Mesothelial cell of epicardium (in vitro differentiated cells): Measurements from ENCODE around the gene TCHP. TPM values are rescaled to one million over a fixed set of nuclear protein-coding genes. Genes with fewer than 3 reads are reported as not detected.

Source experiments
- DNase-seq, 2 experiments: peaks; one replicate each; pipeline ENCODE4 v3.0.0; 2021; ENCODE audit warnings: low spot score in 2 of 2; ENCODE audit not compliant: unreplicated experiment in 2 of 2
- H3K27ac Mint-ChIP-seq: 2 replicates; pipeline ENCODE4 v1.8.0; 2021; ENCODE audit warnings: mixed read lengths
- H3K27me3 Mint-ChIP-seq: 2 replicates; pipeline ENCODE4 v1.8.0; 2021; ENCODE audit warnings: low read depth, mixed read lengths
- H3K36me3 Mint-ChIP-seq: 2 replicates; pipeline ENCODE4 v1.8.0; 2021; ENCODE audit warnings: mixed read lengths
- H3K4me1 Mint-ChIP-seq: 2 replicates; pipeline ENCODE4 v1.8.0; 2021; ENCODE audit warnings: mixed read lengths
- H3K4me3 Mint-ChIP-seq: 2 replicates; pipeline ENCODE4 v1.8.0; 2021; ENCODE audit warnings: mild to moderate bottlenecking, moderate library complexity, mixed read lengths
- H3K9me3 Mint-ChIP-seq: 2 replicates; pipeline ENCODE4 v1.8.0; 2021; ENCODE audit warnings: mixed read lengths
- total RNA-seq: library from RNA; stranded (reverse); gene quantifications from 3 replicates; pipeline ENCODE4 v1.2.1, GENCODE V29; 2021
- TF ChIP-seq, protein P1 (sequence below): fragments of 200-600 bp; sonication (generic); IDR thresholded peaks from one replicate; pipeline ENCODE4 v1.5.0; 2021; ENCODE audit warnings: antibody characterized with exemption; ENCODE audit not compliant: unreplicated experiment

Gene TCHP
- total RNA-seq, 1 donor from 2014 or later = 18.0 TPM

DNA sequence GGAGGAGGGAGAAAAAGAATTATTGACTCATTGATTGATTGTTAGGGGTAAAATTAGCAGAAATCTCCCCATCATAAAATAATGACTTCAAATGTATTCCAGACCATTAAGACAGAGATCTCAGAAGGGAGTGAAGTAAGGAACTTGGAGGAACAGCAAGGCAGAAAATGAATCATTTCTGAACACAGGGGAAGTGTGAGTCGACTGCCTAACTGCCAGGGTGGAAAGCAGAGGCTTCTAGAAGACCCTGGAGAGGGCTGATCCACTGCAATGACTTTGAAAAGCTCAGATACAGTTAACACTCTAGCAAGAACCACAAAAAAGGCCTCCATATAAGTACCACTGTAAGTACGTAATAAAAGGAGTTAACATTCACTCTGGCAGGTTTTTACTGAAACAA is 29.4 kb upstream of the TCHP start:
- no peak overlapping the region for H3K27ac Mint-ChIP-seq
- H3K36me3 Mint-ChIP-seq = no peaks in the 10 kb centered on the region
- H3K4me1 Mint-ChIP-seq = peaks cover 18% of the 10 kb centered on the region
- H3K27me3 Mint-ChIP-seq = no peaks in the 10 kb centered on the region
- DNase-seq = no peak
- no peaks in the 10 kb centered on the region for H3K9me3 Mint-ChIP-seq
- no peak overlapping the region for H3K4me3 Mint-ChIP-seq
- TF ChIP-seq, protein P1, sequence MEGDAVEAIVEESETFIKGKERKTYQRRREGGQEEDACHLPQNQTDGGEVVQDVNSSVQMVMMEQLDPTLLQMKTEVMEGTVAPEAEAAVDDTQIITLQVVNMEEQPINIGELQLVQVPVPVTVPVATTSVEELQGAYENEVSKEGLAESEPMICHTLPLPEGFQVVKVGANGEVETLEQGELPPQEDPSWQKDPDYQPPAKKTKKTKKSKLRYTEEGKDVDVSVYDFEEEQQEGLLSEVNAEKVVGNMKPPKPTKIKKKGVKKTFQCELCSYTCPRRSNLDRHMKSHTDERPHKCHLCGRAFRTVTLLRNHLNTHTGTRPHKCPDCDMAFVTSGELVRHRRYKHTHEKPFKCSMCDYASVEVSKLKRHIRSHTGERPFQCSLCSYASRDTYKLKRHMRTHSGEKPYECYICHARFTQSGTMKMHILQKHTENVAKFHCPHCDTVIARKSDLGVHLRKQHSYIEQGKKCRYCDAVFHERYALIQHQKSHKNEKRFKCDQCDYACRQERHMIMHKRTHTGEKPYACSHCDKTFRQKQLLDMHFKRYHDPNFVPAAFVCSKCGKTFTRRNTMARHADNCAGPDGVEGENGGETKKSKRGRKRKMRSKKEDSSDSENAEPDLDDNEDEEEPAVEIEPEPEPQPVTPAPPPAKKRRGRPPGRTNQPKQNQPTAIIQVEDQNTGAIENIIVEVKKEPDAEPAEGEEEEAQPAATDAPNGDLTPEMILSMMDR = no peak

DNA sequence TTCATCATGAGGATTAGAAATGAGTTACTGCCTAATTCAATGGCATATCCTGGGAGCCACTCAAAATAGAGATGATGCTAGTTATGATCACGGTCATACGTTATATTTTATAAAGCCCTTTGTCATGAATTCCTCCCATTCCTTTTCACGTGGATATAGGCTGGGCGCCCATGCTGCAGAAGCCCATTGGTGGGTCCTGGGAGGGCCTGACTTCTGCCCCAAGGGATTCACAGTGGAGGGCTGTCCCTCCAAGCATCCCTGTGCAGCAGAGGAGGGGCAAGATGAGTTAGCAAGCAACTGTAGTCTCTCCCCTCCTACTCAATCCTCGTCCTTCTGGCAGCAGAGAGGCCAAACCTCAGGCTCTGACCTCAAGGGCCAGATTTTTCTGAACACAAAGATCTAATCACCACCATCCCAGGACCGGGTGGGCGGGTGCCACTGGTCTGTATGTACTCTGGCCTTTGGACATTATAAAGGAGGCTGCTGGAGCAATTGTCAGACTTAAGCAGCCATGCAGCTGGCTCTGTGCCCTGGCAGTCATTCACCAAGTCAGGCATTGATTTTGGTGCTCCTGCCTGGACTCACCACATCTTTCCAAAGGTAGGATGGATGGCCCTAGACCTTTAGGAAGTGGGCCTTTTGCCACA is 28.3 kb upstream of the TCHP start:
- Mint-ChIP-seq H3K9me3 (no peaks in the 10 kb centered on the region), H3K4me1 (peaks cover 20% of the 10 kb centered on the region), H3K4me3 (no peak overlapping the region), H3K27ac (no peak overlapping the region), H3K36me3 (no peaks in the 10 kb centered on the region), H3K27me3 (no peaks in the 10 kb centered on the region)
- no peak for DNase-seq
- TF ChIP-seq, protein P1 = no peak

DNA sequence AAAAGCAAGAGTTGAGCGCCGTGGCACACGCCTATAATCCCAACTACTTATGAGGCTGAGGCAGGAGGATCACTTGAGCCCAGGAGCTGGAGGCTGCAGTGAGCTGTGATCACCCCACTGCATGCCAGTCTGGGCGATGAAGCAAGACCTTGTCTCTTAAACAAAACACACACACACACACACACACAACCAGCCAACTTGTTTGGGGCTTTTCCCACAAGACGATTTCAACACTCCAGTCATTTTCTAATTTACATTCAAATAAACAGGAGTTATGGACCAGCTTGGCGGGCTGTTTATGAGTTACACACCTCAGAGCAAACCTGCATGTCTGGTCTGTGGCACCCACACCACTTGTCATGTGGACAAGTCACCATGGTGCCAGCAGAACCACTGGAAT is 26.4 kb upstream of the TCHP start:
- H3K36me3 Mint-ChIP-seq = no peaks in the 10 kb centered on the region
- no peak overlapping the region for H3K27ac Mint-ChIP-seq
- peaks cover 28% of the 10 kb centered on the region for H3K4me1 Mint-ChIP-seq
- no peaks in the 10 kb centered on the region for H3K9me3 Mint-ChIP-seq
- no peaks in the 10 kb centered on the region for H3K27me3 Mint-ChIP-seq
- no peak for DNase-seq
- TF ChIP-seq, protein P1 = no peak
- H3K4me3 Mint-ChIP-seq = no peak overlapping the region

DNA sequence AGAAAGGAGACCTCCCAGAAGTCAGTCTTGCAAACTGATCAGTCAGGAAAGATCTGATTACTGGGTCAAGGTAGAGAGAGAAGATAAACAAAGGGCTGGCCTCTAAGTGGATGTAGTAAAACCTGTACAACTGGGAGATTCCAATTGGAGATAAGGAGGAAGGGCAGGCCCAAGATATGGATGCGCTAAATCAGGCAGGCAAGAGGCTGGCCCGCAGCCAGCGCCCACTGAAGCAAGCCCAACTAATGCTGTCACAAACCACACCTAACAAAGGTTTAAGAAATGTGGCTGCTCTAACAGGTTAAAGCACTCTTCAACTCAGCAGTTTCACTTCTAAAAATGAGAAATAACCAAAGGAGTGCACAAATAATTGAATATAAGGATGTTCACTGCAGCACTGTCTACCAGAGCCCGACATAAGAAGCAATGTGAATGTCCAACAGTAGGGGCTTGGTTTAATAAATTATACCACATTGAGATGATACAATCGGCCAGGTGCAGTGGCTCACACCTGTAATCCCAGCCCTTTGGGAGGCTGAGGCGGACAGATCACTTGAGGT is 24.4 kb upstream of the TCHP start:
- H3K4me1 Mint-ChIP-seq = peaks cover 39% of the 10 kb centered on the region
- no peaks in the 10 kb centered on the region for H3K36me3 Mint-ChIP-seq
- no peak overlapping the region for H3K4me3 Mint-ChIP-seq
- TF ChIP-seq, protein P1 = no peak
- no peaks in the 10 kb centered on the region for H3K9me3 Mint-ChIP-seq
- no peaks in the 10 kb centered on the region for H3K27me3 Mint-ChIP-seq
- peak in 1 of 2 experiments; percentile 54 for DNase-seq
- H3K27ac Mint-ChIP-seq = peak overlapping the region; percentile 70

DNA sequence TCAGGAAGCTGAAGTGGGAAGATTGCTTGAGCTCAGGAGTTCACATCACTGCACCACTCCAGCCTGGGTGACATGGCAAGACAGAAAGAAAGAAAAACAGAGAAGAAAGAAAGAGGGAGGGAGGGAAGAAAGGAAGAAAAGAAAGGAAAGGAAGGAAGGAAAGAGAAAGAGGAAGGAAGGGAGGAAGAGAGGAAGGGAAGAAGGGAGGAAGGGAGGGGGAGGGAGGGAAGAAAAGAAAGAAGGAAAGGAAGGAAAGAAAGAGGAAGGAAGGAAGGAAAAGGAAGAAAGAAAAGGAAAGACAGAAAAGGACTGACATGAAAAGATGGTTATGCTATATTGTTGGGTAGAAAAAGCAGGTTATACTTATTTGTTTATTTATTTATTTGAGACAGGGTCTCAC is 23.7 kb upstream of the TCHP start:
- no peak for DNase-seq
- Mint-ChIP-seq H3K27ac (peak overlapping the region; percentile 70), H3K36me3 (no peaks in the 10 kb centered on the region), H3K27me3 (no peaks in the 10 kb centered on the region), H3K4me3 (no peak overlapping the region), H3K4me1 (peaks cover 43% of the 10 kb centered on the region), H3K9me3 (no peaks in the 10 kb centered on the region)
- TF ChIP-seq, protein P1 = no peak
